H1 (cell line): ENCODE measurements around the gene TMEM79. TPM values are rescaled to one million over a fixed set of nuclear protein-coding genes. Genes with fewer than 3 reads are reported as not detected.

Experiments
- RBBP5 ChIP-seq: IDR thresholded peaks from 2 replicates; pipeline ENCODE4 v1.7.1; 2012; ENCODE audit warnings: low read depth, mild to moderate bottlenecking, inconsistent platforms, low read length, moderate library complexity, borderline replicate concordance
- SRF ChIP-seq: IDR thresholded peaks from 2 replicates; pipeline ENCODE4 v1.6.1; 2011; ENCODE audit warnings: mild to moderate bottlenecking, low read depth, low read length, moderate library complexity
- TEAD4 ChIP-seq: IDR thresholded peaks from 2 replicates; pipeline ENCODE4 v1.6.1; 2012; ENCODE audit warnings: low read depth, low read length, inconsistent platforms, mixed read lengths
- polyA plus RNA-seq, 7 experiments: library from polyadenylated mRNA; depleted of rRNA in 3 of 7; stranded (reverse) in 5 of 7; unstranded in 2 of 7; fragments of >200 nt in 5 of 7; fragments of 200-250 nt in 2 of 7; gene quantifications; 1 replicate in 5 of 7; 2 replicates in 1 of 7; 4 replicates in 1 of 7; pipeline versions ENCODE4 v1.2.1 to v1.2.3, GENCODE V29; 2011 to 2013; ENCODE audit warnings: missing spikeins in 2 of 7, mixed read lengths in 2 of 7
- total RNA-seq: library from RNA; stranded (reverse); fragmentation: NEBNext Ultra II Directional; extraction: Animal tissue kit (Norgen Biotek cat#: 25700); gene quantifications from 2 replicates; pipeline ENCODE4 v1.2.1, GENCODE V29; 2021

Gene TMEM79
- total and polyA plus RNA-seq, 2 of the 8 experiments (the other 6 are each of a cell fraction or from before 2014, with no cell fraction given), result 2.1 to 2.3 TPM

DNA sequence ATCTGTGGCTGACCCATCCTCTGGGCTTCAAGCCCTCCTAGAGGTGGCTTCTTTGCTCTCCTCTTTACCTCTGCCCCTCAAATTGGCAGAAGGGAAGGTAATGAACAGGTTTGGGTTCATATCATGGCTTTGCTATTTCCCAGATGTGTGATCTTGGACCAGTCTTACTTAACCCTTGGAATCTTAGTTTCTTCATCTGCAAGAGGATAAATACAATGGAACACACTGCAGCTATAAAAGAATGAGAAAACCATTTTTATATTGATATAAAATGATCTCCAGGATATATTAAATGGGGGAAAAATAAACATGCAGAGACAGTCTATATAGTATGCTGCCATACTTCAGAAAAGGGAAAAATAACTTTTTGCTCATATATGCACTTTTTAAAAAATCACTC lies 5.7 kb downstream of the TMEM79 start (continued):
- TF ChIP-seq SRF, result no peak
- no peak for TF ChIP-seq TEAD4
- no peak for TF ChIP-seq RBBP5
